Measurements from ENCODE around the gene CUEDC2. TPM values are rescaled to one million over a fixed set of nuclear protein-coding genes. Genes with fewer than 3 reads are reported as not detected.

Gene CUEDC2
- total and polyA plus RNA-seq, 8 donors = 47.0 to 81.0 (median 71.7) TPM

DNA sequence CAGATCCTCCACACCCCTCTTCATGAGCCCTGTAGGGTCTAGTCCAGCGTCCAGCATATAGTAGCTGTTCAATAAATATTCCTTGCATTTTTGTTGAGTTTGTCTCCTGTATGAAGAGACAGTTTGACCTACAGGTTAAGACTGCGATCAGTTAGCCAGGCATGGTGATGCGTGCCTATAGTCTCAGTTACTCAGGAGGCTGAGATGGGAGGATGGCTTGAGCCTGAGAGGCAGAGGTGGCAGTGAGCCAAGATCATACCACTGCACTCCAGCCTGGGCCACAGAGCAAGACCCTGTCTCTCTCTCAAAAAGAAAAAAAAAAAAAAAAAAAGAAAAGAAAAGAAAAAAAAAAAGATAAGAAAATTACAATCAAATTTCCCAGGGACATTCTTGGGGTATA, 5.1 kb upstream of the CUEDC2 start:
- no peaks in the 10 kb centered on the region for H3K27me3 ChIP-seq
- DNase-seq (no peak), ATAC-seq (no peak)
- no peak overlapping the region for H3K27ac ChIP-seq
- intact Hi-C loops (cut with DNase I) = no loop called here
- no peaks in the 10 kb centered on the region for H3K9me3 ChIP-seq
- TF ChIP-seq, protein P1, sequence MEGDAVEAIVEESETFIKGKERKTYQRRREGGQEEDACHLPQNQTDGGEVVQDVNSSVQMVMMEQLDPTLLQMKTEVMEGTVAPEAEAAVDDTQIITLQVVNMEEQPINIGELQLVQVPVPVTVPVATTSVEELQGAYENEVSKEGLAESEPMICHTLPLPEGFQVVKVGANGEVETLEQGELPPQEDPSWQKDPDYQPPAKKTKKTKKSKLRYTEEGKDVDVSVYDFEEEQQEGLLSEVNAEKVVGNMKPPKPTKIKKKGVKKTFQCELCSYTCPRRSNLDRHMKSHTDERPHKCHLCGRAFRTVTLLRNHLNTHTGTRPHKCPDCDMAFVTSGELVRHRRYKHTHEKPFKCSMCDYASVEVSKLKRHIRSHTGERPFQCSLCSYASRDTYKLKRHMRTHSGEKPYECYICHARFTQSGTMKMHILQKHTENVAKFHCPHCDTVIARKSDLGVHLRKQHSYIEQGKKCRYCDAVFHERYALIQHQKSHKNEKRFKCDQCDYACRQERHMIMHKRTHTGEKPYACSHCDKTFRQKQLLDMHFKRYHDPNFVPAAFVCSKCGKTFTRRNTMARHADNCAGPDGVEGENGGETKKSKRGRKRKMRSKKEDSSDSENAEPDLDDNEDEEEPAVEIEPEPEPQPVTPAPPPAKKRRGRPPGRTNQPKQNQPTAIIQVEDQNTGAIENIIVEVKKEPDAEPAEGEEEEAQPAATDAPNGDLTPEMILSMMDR (IDR thresholded peaks at IDR 0.05) = no peak
- no peaks in the 10 kb centered on the region for H3K36me3 ChIP-seq
- H3K4me3 ChIP-seq = peak overlapping the region in 1 of 2 donors; percentile 38
- H3K4me1 ChIP-seq = peaks cover 7 to 44% of the 10 kb centered on the region in 2 donors

DNA sequence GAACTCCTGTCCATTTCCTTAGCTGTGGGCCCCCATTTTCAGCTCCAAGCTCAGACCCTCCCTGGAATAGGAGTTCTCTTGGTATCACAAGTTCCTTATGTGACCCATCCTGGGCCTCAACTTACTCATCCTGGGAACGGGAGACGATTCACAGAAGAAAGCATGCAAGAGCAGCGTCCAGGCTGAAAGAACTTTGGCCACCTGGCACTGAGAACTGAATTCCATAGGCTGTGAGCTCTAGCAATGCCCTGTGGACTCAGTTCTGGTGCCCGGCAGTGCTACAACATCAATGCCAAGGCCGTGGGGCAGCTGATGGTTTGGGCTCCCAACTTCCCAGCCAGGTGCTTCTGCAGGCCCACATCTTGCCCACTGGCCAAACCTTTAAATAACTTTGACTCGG, 3.9 kb upstream of the CUEDC2 start:
- peaks cover 13 to 52% of the 10 kb centered on the region in 2 donors for H3K4me1 ChIP-seq
- no peak for DNase-seq
- H3K36me3 ChIP-seq = no peaks in the 10 kb centered on the region
- no peak for ATAC-seq
- TF ChIP-seq, protein P1 (IDR thresholded peaks at IDR 0.05) = no peak
- H3K9me3 ChIP-seq = no peaks in the 10 kb centered on the region
- peak overlapping the region; percentile 77 to 84 for H3K27ac ChIP-seq
- intact Hi-C loops (cut with DNase I) = no loop called here
- H3K27me3 ChIP-seq = no peaks in the 10 kb centered on the region
- peak overlapping the region; percentile 15 to 38 for H3K4me3 ChIP-seq

DNA sequence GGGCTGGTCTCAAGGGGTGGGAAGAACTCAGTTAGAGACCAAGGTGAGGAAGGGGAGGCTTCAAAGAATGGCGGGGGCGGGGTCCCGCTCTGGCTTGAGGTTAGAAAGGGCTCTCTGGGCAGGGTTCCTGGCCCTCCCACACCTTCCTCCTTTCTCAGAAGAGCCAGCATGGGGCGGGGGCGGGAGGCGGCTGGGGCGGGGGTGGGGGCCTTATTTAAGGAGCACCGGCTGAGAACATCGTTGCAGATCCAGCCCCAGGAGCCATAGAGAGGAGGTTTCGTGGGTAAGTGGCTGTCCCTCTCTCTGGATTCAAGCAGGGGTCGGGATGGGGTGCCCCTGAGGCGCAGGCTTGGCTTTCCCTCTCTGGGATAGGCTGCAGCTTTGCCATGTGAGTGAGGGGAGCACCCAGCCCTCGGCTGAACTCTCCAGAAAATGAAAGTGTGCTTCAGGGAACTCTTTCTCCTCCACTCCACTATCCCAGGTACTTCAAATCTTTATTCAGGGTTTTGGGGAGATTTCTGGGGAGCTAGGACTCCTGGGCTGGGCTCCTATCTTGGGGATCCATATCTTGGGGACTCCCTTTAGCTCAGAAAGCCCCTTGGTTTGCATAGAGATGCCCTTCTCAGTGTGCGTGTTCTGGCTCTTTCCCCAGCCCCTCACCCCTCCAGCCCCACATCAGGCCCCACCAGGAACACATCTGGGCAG, 3.3 kb upstream of the CUEDC2 start:
- Histone ChIP-seq H3K9me3 (no peaks in the 10 kb centered on the region), H3K27me3 (no peaks in the 10 kb centered on the region), H3K36me3 (no peaks in the 10 kb centered on the region), H3K4me3 (peak overlapping the region; percentile 15 to 38), H3K27ac (peak overlapping the region; percentile 77 to 84), H3K4me1 (peaks cover 13 to 55% of the 10 kb centered on the region in 2 donors)
- ATAC-seq = peak; percentile 44
- TF ChIP-seq, protein P1 (IDR thresholded peaks at IDR 0.05) = no peak
- DNase-seq = peak in 3 of 4 donors; percentile 65 to 85 (median 67)
- intact Hi-C loops (cut with DNase I) = no loop called here

DNA sequence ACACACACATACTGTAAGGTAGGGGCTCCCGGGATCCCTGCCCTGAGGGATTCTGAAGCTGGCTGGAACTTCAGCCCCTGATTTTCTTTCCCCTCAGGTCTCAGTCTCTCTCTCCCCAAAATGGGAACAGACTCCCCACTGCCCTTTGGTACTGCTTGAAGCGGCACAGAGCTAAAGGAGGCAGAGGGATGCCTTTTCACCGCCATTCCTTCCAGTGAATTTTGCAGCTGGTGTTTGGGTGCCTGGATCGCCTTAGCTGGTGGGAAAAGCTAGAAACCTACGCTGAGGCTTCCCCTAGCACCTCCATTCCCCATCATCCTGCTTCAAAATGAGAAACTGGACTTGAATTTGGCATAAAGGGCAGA, 2.7 kb upstream of the CUEDC2 start:
- peaks cover 13 to 55% of the 10 kb centered on the region in 2 donors for H3K4me1 ChIP-seq
- no peaks in the 10 kb centered on the region for H3K36me3 ChIP-seq
- H3K27ac ChIP-seq = peak overlapping the region; percentile 77 to 84
- intact Hi-C loops (cut with DNase I) = no loop called here
- H3K9me3 ChIP-seq = no peaks in the 10 kb centered on the region
- no peaks in the 10 kb centered on the region for H3K27me3 ChIP-seq
- ATAC-seq = no peak
- TF ChIP-seq, protein P1 (IDR thresholded peaks at IDR 0.05) = no peak
- DNase-seq = no peak
- H3K4me3 ChIP-seq = peak overlapping the region; percentile 15 to 38

DNA sequence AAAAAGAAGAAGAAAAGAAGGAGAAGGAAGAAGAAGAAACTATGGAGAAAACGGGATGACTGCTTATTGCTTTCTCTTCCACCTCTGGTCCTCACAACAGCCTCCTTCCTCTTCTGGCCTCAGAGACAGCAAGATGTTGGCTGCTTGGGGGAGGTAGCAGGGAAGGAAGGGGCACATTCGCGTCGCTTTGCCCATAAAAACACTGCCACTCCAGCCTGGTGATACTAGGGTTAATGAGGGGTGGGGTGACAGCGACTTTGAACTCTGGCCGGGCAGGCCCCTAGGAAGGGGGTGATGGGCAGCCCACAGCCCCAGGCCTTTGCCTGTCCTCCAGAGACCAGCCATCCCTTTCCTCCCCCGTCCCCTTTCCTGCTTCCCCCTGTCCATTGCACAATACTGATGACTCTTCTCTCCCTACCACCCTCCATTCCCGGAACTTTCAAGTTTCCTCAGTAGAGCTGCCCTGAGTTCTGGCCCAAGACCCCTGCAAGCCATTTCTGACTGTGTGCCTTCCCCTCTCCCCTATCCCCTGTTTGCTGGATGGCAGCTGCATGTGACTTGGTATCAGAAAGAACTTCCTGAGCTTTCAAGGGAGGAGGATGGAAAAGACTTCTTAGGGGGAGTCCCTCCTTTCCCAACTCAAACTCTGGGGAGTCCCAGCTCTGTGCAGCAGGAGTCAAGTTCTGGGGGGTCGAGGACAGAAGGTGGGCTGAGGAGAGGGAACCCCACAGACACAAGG, 2.2 kb upstream of the CUEDC2 start:
- intact Hi-C loops (cut with DNase I) = loop anchor here in 1 of 2 donors (5.0 kb wide), 1 partner anchor 43 kb away; no protein-coding TSS in a partner anchor
- Histone ChIP-seq H3K4me3 (peak overlapping the region in 1 of 2 donors; percentile 38), H3K27ac (peak overlapping the region; percentile 77 to 84), H3K4me1 (peaks cover 13 to 55% of the 10 kb centered on the region in 2 donors), H3K9me3 (no peaks in the 10 kb centered on the region), H3K27me3 (no peaks in the 10 kb centered on the region), H3K36me3 (no peaks in the 10 kb centered on the region)
- peak; percentile 9 for ATAC-seq
- TF ChIP-seq, protein P1 (IDR thresholded peaks at IDR 0.05) = no peak
- peak in 1 of 4 donors; percentile 38 for DNase-seq
